H1 (cell line): ENCODE data around the gene SLC25A53. TPM values are rescaled to one million over a fixed set of nuclear protein-coding genes. Genes with fewer than 3 reads are reported as not detected.

Experiments
- CBX8 ChIP-seq: fragments of 300-800, 300-1000 bp; sonication (generic); IDR thresholded peaks from 2 replicates; pipeline ENCODE4 v1.7.1; 2016; ENCODE audit warnings: low read depth, low read length, borderline replicate concordance
- CHD2 ChIP-seq: IDR thresholded peaks from 2 replicates; pipeline ENCODE4 v1.6.1; 2012; ENCODE audit warnings: low read length, improper control_type of control experiment
- FOSL1 ChIP-seq: IDR thresholded peaks from 2 replicates; pipeline ENCODE4 v1.6.1; 2011; ENCODE audit warnings: mild to moderate bottlenecking, low read depth, low read length, moderate library complexity; ENCODE audit not compliant: insufficient read depth
- HDAC6 ChIP-seq: IDR thresholded peaks from one replicate; pipeline ENCODE4 v1.7.1; 2012; ENCODE audit warnings: low read depth, mild to moderate bottlenecking, inconsistent platforms, low read length, moderate library complexity
- JUND ChIP-seq: IDR thresholded peaks from 2 replicates; pipeline ENCODE4 v1.6.1; 2011; ENCODE audit warnings: mild to moderate bottlenecking, improper control_type of control experiment, low read length
- SIX5 ChIP-seq: IDR thresholded peaks from 2 replicates; pipeline ENCODE4 v1.6.1; 2011; ENCODE audit warnings: mild to moderate bottlenecking, low read depth, low read length
- polyA plus RNA-seq, 7 experiments: library from polyadenylated mRNA; depleted of rRNA in 3 of 7; stranded (reverse) in 5 of 7; unstranded in 2 of 7; fragments of >200 nt in 5 of 7; fragments of 200-250 nt in 2 of 7; gene quantifications; 1 replicate in 5 of 7; 2 replicates in 1 of 7; 4 replicates in 1 of 7; pipeline versions ENCODE4 v1.2.1 to v1.2.3, GENCODE V29; 2011 to 2013; ENCODE audit warnings: missing spikeins in 2 of 7, mixed read lengths in 2 of 7
- total RNA-seq: library from RNA; stranded (reverse); fragmentation: NEBNext Ultra II Directional; extraction: Animal tissue kit (Norgen Biotek cat#: 25700); gene quantifications from 2 replicates; pipeline ENCODE4 v1.2.1, GENCODE V29; 2021
- TF ChIP-seq, protein P1 (sequence below), 3 experiments: IDR thresholded peaks; 1 replicate in 2 of 3; 2 replicates in 1 of 3; pipeline versions ENCODE4 v1.5.1 to v1.6.1; 2011; ENCODE audit warnings: low read length in 3 of 3, mild to moderate bottlenecking in 3 of 3, inconsistent platforms in 2 of 3, low read depth in 1 of 3, moderate library complexity in 1 of 3; ENCODE audit not compliant: insufficient read depth in 1 of 3; ENCODE audit errors: control extremely low read depth in 1 of 3

Gene SLC25A53
- total and polyA plus RNA-seq, 2 of the 8 experiments (the other 6 are each of a cell fraction or from before 2014, with no cell fraction given): 2.4 to 4.2 TPM

DNA sequence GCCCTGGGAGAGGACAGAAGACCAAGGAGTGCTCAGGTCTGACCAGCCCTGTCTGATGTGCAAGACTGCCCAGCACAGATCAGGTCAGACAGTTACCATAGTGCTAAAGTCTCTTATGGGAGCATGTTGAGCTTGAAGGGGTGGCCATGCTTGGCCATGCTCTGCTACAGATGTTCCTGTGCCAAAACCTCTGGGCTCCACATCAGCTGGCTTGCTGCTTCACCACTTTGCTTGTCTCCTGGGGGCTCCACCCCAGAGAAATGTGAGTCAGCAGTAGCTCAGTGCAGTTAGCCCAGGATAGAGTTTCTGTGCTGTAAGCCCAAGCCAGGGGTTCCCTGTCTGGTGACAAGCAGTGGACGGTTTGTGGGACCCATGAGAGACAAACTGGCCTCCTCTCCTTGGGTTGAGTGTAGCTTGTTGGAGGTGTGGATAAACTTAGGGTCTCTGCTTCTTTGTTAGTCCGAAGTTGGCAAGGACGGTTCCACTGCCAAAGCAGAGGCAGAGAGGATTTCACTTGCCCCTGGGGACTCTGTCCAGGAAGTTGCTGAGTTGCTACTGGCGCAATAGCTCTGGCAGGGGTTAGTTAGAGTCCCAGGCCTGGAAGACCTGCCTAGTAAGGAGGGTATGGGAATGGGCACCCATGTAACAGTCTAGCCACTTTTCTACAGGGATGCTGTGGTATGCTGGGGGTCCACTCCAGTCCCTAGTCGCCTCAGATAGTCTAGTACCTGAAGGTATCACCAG is 72.1 kb downstream of the SLC25A53 start (continued):
- no peak for TF ChIP-seq FOSL1
- TF ChIP-seq, protein P1, sequence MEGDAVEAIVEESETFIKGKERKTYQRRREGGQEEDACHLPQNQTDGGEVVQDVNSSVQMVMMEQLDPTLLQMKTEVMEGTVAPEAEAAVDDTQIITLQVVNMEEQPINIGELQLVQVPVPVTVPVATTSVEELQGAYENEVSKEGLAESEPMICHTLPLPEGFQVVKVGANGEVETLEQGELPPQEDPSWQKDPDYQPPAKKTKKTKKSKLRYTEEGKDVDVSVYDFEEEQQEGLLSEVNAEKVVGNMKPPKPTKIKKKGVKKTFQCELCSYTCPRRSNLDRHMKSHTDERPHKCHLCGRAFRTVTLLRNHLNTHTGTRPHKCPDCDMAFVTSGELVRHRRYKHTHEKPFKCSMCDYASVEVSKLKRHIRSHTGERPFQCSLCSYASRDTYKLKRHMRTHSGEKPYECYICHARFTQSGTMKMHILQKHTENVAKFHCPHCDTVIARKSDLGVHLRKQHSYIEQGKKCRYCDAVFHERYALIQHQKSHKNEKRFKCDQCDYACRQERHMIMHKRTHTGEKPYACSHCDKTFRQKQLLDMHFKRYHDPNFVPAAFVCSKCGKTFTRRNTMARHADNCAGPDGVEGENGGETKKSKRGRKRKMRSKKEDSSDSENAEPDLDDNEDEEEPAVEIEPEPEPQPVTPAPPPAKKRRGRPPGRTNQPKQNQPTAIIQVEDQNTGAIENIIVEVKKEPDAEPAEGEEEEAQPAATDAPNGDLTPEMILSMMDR (IDR thresholded peaks at IDR 0.05; ENCODE audit: control extremely low read depth in 1 of 3, insufficient read depth in 1 of 3, low read depth in 1 of 3, low read length in 3 of 3): no peak
- no peak for TF ChIP-seq CHD2
- no peak for TF ChIP-seq CBX8
- no peak for TF ChIP-seq HDAC6
- TF ChIP-seq SIX5: no peak
- TF ChIP-seq JUND: no peak
